ENCODE data around the gene ZDHHC5. TPM values are rescaled to one million over a fixed set of nuclear protein-coding genes. Genes with fewer than 3 reads are reported as not detected.
A peak's percentile ranks its signal among the peaks of the same experiment; 100 is the strongest.

Gene ZDHHC5
- total RNA-seq (2022): 66.0 and 72.2 TPM in 2 replicates
- percentile 86 among the genes with signal in this experiment for Bru-seq, nascent RNA
- BruChase-seq, experiment 1, labeled RNA remaining after a 2-hour chase: percentile 90 among the genes with signal in this experiment
- BruChase-seq, experiment 2, labeled RNA remaining after a 6-hour chase: percentile 91 among the genes with signal in this experiment
- long read RNA-seq, full-length matches to known transcripts: 49 of 95 reads
- long read RNA-seq, partial matches to known transcripts: 18 of 95 reads
- long read RNA-seq, other reads (novel, unspliced or antisense): 28 of 95 reads

- intact Hi-C loops (cut with micrococcal nuclease; ENCODE audit: unreplicated experiment): loop anchor here (1.0 to 2.0 kb wide), 5 partner anchors 11 to 911 kb away; partner anchors contain the start of genes CLP1, MED19, SELENOH and TMX2
- H3K4me1 ChIP-seq: peaks cover 14% of the 10 kb centered on the region; the same call in 1 of the 2 replicates
- no peaks in the 10 kb centered on the region for H3K9me3 ChIP-seq
- H3K4me3 Mint-ChIP-seq (ENCODE audit: unreplicated experiment): peak within 1 kb of the TSS; percentile 99
- H3K4me3 ChIP-seq (ENCODE audit: low read depth, low read length): peak within 1 kb of the TSS; percentile 74
- peaks cover 12% of the 10 kb centered on the region for H3K4me1 Mint-ChIP-seq (ENCODE audit: low read depth, unreplicated experiment)
- peak within 1 kb of the TSS; percentile 100 for H3K27ac Mint-ChIP-seq (ENCODE audit: unreplicated experiment)
- ChIA-PET CTCF (interaction anchor here (1.0 kb wide), 1 partner anchor 23 kb away, joined by 3 read pairs; no protein-coding TSS in a partner anchor), POLR2A (no interaction called here)
- no peaks in the 10 kb centered on the region for H3K9me3 Mint-ChIP-seq (ENCODE audit: unreplicated experiment)
- H3K27me3 Mint-ChIP-seq (ENCODE audit: insufficient read depth, unreplicated experiment): no peaks in the 10 kb centered on the region
- peak; percentile 100 for DNase-seq
- no peaks in the 10 kb centered on the region for H3K36me3 ChIP-seq (ENCODE audit: control insufficient read depth, insufficient read depth, low read length)
- TF ChIP-seq CTCF (IDR thresholded peaks at IDR 0.05; ENCODE audit: insufficient read depth in 1 of 2, low read depth in 1 of 2, low read length in 1 of 2, severe bottlenecking in 1 of 2, unreplicated experiment in 1 of 2): peak; percentile 4 to 46
- peaks cover 30% of the 10 kb centered on the region for H3K36me3 Mint-ChIP-seq (ENCODE audit: insufficient read depth, unreplicated experiment)
- H3K27me3 ChIP-seq (replicated peaks; ENCODE audit: control insufficient read depth, insufficient read depth, low read length): no peaks in the 10 kb centered on the region
- no TSS peak for BruUV-seq (replicated peaks)
Measured at GRCh38 chr11:57667736-57668433, at the start of gene ZDHHC5. ZDHHC5 (plus strand) TSS chr11:57668114; CDS start chr11:57673091, 4,977 bp downstream.

- H3K4me3 Mint-ChIP-seq (ENCODE audit: unreplicated experiment): no peak overlapping the region
- H3K4me1 ChIP-seq: no peaks in the 10 kb centered on the region
- no peaks in the 10 kb centered on the region for H3K27me3 ChIP-seq (replicated peaks; ENCODE audit: control insufficient read depth, insufficient read depth, low read length)
- H3K36me3 ChIP-seq (ENCODE audit: control insufficient read depth, insufficient read depth, low read length): no peaks in the 10 kb centered on the region
- no peaks in the 10 kb centered on the region for H3K4me1 Mint-ChIP-seq (ENCODE audit: low read depth, unreplicated experiment)
- ChIA-PET CTCF (interaction anchor here (0.6 to 0.7 kb wide), 2 partner anchors 26 to 142 kb away, joined by 3 to 4 read pairs; no protein-coding TSS in a partner anchor), POLR2A (interaction anchor here (0.6 kb wide), 1 partner anchor 209 kb away, joined by 3 read pairs; no protein-coding TSS in a partner anchor)
- BruUV-seq (replicated peaks): no TSS peak
- DNase-seq: no peak
- TF ChIP-seq CTCF (IDR thresholded peaks at IDR 0.05; ENCODE audit: insufficient read depth in 1 of 2, low read depth in 1 of 2, low read length in 1 of 2, severe bottlenecking in 1 of 2, unreplicated experiment in 1 of 2): no peak
- H3K9me3 ChIP-seq: peaks cover 11% of the 10 kb centered on the region; the same call in 1 of the 2 replicates
- intact Hi-C loops (cut with micrococcal nuclease; ENCODE audit: unreplicated experiment): no loop called here
- H3K27me3 Mint-ChIP-seq (ENCODE audit: insufficient read depth, unreplicated experiment): no peaks in the 10 kb centered on the region
- no peaks in the 10 kb centered on the region for H3K9me3 Mint-ChIP-seq (ENCODE audit: unreplicated experiment)
- no peak overlapping the region for H3K27ac Mint-ChIP-seq (ENCODE audit: unreplicated experiment)
- no peaks in the 10 kb centered on the region for H3K36me3 Mint-ChIP-seq (ENCODE audit: insufficient read depth, unreplicated experiment)
- no peak overlapping the region for H3K4me3 ChIP-seq (ENCODE audit: low read depth, low read length)
Measured at GRCh38 chr11:57618438-57618837, 49.5 kb upstream of the ZDHHC5 start.

- CTCF ChIA-PET: no interaction called here
- H3K4me3 Mint-ChIP-seq (ENCODE audit: unreplicated experiment): no peak overlapping the region
- H3K36me3 ChIP-seq (ENCODE audit: control insufficient read depth, insufficient read depth, low read length): no peaks in the 10 kb centered on the region
- peak in 1 of 2 experiments; percentile 15 for TF ChIP-seq CTCF (IDR thresholded peaks at IDR 0.05; ENCODE audit: insufficient read depth in 1 of 2, low read depth in 1 of 2, low read length in 1 of 2, severe bottlenecking in 1 of 2, unreplicated experiment in 1 of 2)
- H3K27me3 ChIP-seq (replicated peaks; ENCODE audit: control insufficient read depth, insufficient read depth, low read length): no peaks in the 10 kb centered on the region
- DNase-seq: no peak
- no peak overlapping the region for H3K4me3 ChIP-seq (ENCODE audit: low read depth, low read length)
- no peaks in the 10 kb centered on the region for H3K9me3 Mint-ChIP-seq (ENCODE audit: unreplicated experiment)
- H3K36me3 Mint-ChIP-seq (ENCODE audit: insufficient read depth, unreplicated experiment): no peaks in the 10 kb centered on the region
- H3K9me3 ChIP-seq: peaks cover 11% of the 10 kb centered on the region; the same call in 1 of the 2 replicates
- intact Hi-C loops (cut with micrococcal nuclease; ENCODE audit: unreplicated experiment): no loop called here
- no peaks in the 10 kb centered on the region for H3K27me3 Mint-ChIP-seq (ENCODE audit: insufficient read depth, unreplicated experiment)
- no peak overlapping the region for H3K27ac Mint-ChIP-seq (ENCODE audit: unreplicated experiment)
- no TSS peak for BruUV-seq (replicated peaks)
- no peaks in the 10 kb centered on the region for H3K4me1 Mint-ChIP-seq (ENCODE audit: low read depth, unreplicated experiment)
- POLR2A ChIA-PET: no interaction called here
- H3K4me1 ChIP-seq: no peaks in the 10 kb centered on the region
Measured at GRCh38 chr11:57619331-57619730, 48.6 kb upstream of the ZDHHC5 start.
